HG03159 (cell line): ENCODE data around the gene RNF168.
"Not testable (repeated sequence)": the region's sequence is repeated elsewhere in the genome, so short reads cannot be mapped to it uniquely, and the experiment has no call there.

ENCODE experiments used
- ATAC-seq: cut with Tn5 transposase; IDR thresholded peaks from one replicate; pipeline ENCODE4 v1.9.1; 2021; ENCODE audit warnings: mild to moderate bottlenecking, moderate library complexity; ENCODE audit not compliant: unreplicated experiment

Gene RNF168

DNA sequence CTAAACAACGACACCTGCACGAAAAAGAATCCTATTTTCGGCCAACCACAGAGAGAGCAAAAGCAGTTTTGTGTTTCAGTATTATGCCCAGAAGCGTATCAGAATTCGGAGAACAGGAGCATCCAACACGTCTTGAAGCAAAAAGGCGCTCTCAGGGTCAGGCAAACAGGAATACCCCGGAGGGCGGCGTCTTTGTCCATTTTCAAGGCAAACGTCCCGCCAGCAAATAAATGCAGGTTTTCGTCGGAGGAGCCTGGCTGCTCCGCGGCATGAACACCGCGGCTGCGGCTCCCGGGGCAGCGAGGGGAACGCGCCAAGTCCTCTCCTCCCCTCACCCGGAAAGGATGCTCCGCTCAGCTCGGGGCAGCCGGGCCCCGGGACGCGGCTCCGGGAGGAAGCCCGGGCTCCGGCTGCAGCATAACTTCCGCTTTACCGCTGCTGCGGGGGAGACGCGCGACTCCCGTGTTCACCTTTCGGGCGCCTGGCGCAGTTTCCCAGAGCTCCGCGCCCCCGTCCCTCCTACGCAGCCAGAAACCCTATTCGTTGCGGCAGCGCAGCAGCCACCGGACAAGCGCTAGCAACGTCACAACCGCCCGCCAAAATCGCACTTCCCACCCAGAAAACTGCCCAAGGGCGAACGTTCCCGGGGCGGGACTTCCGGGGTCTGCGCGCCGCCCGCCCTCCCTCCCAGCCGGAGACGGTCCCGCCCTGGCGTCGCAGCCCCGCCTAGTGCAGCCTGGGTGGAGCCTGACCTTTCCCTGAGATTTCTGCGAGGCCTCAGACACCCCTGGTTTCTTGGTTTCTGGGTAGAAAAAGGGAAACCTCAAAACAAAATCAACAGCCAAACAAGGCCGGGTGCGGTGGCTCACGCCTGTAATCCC lies at the start of gene RNF168:
Gene RNF168, minus strand, starts transcription at position 573 of the 881 bp plus-strand sequence. CDS start 595 bp downstream, outside the sequence.
- peak; percentile 83 for ATAC-seq

- ATAC-seq = no peak
Observed at GRCh38 chr3:196552253-196552652, 48.7 kb upstream of the RNF168 start.

DNA sequence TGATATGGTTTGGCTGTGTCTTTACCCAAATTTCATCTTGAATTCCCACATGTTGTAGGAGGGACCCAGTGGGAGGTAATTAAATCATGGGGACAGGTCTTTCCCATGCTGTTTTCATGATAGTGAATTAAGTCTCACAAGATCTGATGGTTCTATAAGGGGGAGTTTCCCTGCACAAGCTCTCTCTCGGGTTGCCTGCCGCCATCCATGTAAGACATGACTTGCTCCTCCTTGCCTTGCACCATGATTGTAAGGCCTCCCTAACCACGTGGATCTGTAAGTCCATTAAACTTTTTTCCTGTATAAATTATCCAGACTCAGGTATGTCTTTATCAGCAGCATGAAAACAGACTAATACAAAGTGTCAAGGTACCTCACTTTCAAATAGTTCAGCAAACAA lies 46.6 kb upstream of the RNF168 start:
- ATAC-seq = not testable (repeated sequence)

GRCh38 chr3:196549312-196549711 lies 45.7 kb upstream of the RNF168 start:
- not testable (repeated sequence) for ATAC-seq

DNA sequence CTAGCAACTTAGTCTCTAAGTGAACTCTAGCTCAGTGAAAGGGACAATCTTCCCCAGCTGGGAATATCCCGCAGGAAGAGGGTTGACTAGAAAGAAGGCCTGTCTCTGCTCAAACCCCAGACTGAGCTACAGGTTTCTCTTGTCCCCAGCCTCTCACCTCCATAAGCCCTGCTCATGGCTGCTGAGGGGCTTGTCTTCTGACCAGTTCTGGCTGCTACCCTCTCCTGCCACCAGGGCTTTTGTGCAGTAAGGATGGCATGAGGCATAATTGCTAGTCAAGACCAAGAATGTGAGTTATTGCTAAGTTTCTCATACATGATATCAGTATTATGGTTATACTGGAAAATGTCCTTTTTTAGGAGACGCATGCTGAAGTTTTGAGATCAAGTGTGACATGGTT lies 43.5 kb upstream of the RNF168 start:
- ATAC-seq = no peak

DNA sequence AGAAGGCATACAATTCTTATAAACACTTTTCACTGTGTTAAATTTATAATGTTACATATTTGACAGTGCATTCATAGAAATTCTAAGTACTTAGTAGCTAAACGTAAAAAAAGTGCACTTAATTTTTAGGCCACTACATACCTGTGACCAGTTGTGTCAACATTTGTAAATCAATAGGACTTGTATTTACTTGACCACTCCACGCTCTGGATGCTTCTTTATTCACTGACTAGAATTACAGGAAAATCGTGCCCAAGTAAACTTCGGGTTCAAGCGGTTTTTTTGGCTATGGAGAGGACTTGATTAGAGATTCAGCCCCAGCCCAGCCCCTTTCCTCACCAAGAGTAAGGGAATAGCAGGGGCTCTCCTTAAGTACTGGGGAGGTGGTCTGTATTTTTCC lies 43.0 kb upstream of the RNF168 start:
- no peak for ATAC-seq

DNA sequence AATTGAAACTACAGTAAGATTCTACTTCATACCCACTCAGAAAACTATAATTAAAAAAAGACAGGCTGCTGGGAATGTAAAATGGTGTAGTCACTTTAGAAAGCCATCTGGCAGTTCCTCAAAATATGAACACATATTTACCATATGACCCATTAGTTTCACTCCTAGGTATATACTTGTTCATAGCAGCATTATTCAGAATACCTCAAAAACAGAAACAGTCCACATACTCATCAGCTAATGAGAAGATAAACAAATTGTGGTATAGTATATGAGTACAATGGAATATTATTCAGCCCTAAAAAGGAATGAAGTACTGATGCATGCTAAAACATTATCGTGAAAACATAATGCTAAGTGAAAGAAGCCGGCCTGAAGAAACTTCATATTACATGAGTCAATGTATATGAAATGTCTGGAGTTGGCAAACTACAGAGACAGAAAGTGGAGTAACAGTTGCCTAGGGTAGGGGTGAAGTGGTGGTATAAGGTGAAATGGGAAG lies 41.0 kb upstream of the RNF168 start:
- ATAC-seq = no peak

DNA sequence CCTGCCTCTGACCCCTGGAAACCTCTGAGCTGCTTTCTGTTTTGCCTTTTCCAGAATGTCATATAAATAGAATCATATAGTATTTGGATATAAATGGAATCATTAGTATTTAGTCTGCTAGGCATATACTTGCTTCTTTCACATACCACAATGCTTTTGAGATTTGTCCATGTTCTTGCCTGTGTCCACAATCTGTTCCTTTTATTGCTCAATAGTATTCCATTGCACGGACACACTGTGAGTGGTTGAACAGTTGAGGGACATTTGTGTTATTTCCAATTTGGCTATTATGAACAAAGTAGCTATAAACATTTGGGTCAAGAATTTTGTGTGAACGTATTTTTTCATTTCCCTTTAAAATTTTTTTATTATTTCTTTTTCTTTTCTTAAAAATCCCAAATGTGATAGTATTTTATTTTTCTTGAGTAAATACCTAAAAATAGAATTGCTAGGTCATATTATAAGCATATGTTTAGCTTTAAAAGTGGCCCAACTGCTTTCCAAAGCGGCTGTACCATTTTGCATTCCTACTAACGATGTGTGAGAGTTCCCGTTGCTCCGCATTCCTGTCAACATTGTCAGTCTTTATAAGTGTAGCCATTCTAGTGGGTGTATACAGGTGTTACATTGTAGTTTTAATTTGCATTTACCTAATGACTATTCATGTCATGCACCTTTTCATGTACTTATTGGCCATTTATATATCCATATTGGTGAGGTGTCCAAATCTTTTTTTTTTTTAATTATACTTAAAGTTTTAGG lies 38.3 kb upstream of the RNF168 start:
- ATAC-seq = no peak

DNA sequence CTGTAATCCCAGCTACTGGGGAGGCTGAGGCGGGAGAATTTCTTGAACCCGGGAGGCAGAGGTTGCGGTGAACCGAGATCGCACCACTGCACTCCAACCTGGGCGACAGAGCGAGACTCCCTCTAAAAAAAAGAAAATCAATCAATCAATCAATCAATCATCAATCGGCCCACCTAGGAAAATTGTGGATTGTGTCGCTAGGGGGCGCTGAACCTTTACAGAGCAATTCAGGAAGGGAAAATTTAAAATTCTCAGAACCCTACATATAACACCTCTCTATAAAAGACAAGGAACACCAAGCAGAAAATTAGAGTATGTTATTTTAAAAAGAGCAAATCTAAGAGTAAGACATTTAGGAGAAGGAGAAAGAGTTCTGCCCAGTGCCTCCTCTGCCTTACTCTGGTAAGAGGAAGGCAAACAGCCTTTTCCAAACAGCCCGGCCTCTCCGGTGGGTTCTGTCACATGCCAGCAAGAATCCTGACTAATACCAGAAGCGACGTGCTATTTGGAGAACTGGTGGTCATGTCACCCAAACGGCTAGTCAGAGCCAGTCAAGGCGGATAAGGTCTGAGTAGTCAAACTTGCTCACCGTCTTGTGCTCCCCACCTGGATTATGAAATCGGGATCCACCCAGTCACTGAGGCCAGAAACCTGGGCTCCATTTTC lies 33.9 kb upstream of the RNF168 start:
- no peak for ATAC-seq

- no peak for ATAC-seq
Observed at GRCh38 chr3:196533260-196533681, 29.7 kb upstream of the RNF168 start.

DNA sequence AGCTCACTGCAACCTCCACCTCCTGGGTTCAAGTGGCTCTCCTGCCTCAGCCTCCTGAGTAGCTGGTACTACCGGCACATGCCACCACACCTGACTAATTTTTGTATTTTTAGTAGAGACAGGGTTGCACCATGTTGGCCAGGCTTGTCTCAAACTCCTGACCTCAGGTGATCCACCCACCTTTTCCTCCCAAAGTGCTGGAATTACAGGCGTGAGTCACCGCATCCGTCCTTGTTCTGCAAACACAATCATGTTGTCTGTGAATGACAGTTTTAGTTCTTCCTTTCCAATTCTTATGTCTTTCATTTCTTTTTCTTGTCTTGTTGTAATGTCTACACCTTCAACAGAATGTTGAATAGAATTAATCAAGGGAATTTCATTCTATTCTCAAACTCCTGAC lies 27.9 kb upstream of the RNF168 start:
- ATAC-seq = no peak

- peak; percentile 71 for ATAC-seq
Observed at GRCh38 chr3:196528639-196529233, 25.2 kb upstream of the RNF168 start.

GRCh38 chr3:196525141-196525540 lies 21.6 kb upstream of the RNF168 start:
- no peak for ATAC-seq

- ATAC-seq = no peak
Observed at GRCh38 chr3:196524527-196524926, 21.0 kb upstream of the RNF168 start.

DNA sequence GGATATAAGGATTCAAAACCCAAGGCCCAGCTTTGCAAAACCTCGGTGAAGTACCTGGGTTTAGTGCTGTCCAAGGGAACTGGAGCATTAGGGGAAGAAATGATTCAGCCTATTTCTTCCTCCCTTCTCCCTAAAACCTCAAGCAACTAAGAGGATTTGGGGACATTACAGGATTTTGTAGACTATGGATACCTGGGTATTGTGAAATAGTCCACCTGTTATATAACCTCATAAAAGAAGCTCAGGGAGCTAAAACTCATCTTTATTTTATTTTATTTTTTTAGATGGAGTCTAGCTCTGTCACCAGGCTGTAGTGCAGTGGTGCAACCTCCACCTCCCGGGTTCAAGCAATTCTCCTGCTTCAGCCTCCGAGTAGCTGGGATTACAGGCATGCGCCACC lies 20.3 kb upstream of the RNF168 start:
- no peak for ATAC-seq

GRCh38 chr3:196521291-196521690 lies 17.7 kb upstream of the RNF168 start:
- not testable (repeated sequence) for ATAC-seq

GRCh38 chr3:196519718-196520082 lies 16.1 kb upstream of the RNF168 start:
- ATAC-seq = no peak

GRCh38 chr3:196518966-196519717 lies 15.6 kb upstream of the RNF168 start:
- ATAC-seq = no peak

DNA sequence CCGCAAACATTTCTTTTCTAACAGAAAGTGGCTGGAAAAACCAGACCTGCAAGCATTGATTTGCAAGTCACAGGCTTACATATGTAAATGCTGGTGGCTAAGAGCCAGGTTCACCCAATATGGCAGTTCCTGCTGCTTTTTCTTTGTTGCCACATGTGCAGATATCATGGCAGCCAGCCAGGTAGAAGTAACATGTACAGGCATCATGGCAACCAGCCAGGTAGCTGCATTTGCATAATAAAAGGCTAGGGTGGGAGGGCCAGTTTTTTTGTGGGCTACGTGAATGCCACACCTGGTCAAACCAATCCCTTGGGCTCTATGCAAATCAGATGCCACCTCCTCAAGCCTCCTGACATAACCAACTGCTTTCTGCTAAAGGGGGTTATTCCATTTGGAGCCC lies 14.4 kb upstream of the RNF168 start:
- ATAC-seq = no peak

GRCh38 chr3:196517162-196517800 lies 13.7 kb upstream of the RNF168 start:
- no peak for ATAC-seq
